T-helper 2 cell treated with Interferon-gamma antibody and Interleukin-4, amounts not matched to agents 5 μg/mL and 100 μg/mL, for 36 hours (primary cell): Measurements from ENCODE around the gene STAM2.
"Not testable (repeated sequence)": the region's sequence is repeated elsewhere in the genome, so short reads cannot be mapped to it uniquely, and the experiment has no call there.

Experiments used
- DNase-seq: peaks from one replicate; pipeline ENCODE4 v3.0.0; 2021; ENCODE audit warnings: low spot score
- H3K27ac Mint-ChIP-seq: one replicate; pipeline ENCODE4 v1.8.0; 2021; ENCODE audit warnings: mild to moderate bottlenecking, mixed read lengths
- H3K27me3 Mint-ChIP-seq: one replicate; pipeline ENCODE4 v1.8.0; 2021; ENCODE audit warnings: low read depth, mixed read lengths
- H3K36me3 Mint-ChIP-seq: one replicate; pipeline ENCODE4 v1.8.0; 2021; ENCODE audit warnings: low read depth, mixed read lengths
- H3K4me1 Mint-ChIP-seq: one replicate; pipeline ENCODE4 v1.8.0; 2021; ENCODE audit warnings: low read depth, mixed read lengths
- H3K4me3 Mint-ChIP-seq: one replicate; pipeline ENCODE4 v1.8.0; 2022; ENCODE audit warnings: mild to moderate bottlenecking, moderate library complexity, mixed read lengths
- H3K9me3 Mint-ChIP-seq: one replicate; pipeline ENCODE4 v1.8.0; 2021; ENCODE audit warnings: mixed read lengths

Gene STAM2

DNA sequence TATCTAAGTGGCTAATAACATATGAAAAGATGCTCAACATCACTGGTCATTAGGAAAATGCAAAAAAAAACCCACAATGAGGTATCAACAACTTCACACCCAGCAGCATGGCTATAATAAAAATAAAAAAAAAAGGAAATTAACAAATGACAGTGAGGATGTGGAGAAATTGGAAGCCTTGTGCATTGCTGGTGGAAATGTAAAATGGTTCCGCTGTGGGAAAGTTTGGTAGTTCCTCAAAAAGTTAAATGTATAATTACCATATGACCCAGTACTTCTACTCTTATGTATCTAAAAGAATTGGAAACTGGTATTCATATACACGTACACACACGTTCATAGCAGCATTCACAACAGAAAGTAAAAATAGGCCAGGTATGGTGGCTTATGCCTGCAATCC is 61.2 kb downstream of the STAM2 start:
- H3K9me3 Mint-ChIP-seq, result peaks cover 6% of the 10 kb centered on the region
- H3K27ac Mint-ChIP-seq, result no peak overlapping the region
- no peaks in the 10 kb centered on the region for H3K27me3 Mint-ChIP-seq
- peaks cover 6% of the 10 kb centered on the region for H3K36me3 Mint-ChIP-seq
- no peak overlapping the region for H3K4me3 Mint-ChIP-seq
- H3K4me1 Mint-ChIP-seq, result no peaks in the 10 kb centered on the region
- no peak for DNase-seq

DNA sequence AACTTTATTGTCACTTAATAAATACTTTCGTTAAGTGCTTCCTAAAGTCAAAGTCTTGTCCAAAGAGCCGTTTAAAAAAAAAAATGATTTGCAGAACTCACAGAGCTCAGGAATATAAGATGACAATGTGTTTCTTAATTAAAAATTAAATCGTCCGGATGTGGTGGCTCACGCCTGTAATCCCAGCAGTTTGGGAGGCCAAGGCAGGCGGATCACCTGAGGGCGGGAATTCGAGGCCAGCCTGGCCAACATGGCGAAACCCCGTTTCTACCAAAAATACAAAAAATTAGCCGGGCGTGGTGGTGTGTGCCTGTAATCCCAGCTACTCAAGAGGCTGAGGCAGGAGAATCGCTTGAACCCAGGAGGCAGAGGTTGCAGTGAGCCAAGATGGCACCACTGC is 68.4 kb downstream of the STAM2 start:
- peaks cover 11% of the 10 kb centered on the region for H3K27me3 Mint-ChIP-seq
- H3K4me3 Mint-ChIP-seq, H3K36me3 Mint-ChIP-seq: not testable (repeated sequence)

DNA sequence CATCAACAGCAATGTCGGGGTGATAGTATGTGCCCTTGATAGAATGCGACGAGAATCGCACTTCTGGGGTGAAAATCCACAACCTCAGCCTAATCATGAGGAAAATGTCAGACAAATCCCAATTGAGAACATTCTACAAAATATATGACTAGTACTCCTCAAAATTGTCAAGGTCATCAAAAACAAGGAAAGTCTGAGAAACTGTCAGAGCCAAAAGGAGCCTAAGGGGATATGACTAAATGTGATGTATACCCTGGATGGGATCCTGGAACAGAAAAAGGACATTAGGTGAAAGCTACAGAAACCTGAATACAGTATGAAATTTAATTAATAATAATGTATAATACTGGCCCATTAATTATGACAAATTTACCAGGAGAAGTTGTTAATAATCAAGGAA is 69.1 kb downstream of the STAM2 start:
- Mint-ChIP-seq H3K9me3 (no peaks in the 10 kb centered on the region), H3K4me1 (no peaks in the 10 kb centered on the region), H3K27me3 (peaks cover 13% of the 10 kb centered on the region), H3K27ac (no peak overlapping the region), H3K36me3 (no peaks in the 10 kb centered on the region), H3K4me3 (no peak overlapping the region)
- DNase-seq, result no peak

More for the DNA sequence above, 68.4 kb downstream of the STAM2 start:
- H3K27ac Mint-ChIP-seq, H3K4me1 Mint-ChIP-seq, H3K9me3 Mint-ChIP-seq, DNase-seq: not testable (repeated sequence)

DNA sequence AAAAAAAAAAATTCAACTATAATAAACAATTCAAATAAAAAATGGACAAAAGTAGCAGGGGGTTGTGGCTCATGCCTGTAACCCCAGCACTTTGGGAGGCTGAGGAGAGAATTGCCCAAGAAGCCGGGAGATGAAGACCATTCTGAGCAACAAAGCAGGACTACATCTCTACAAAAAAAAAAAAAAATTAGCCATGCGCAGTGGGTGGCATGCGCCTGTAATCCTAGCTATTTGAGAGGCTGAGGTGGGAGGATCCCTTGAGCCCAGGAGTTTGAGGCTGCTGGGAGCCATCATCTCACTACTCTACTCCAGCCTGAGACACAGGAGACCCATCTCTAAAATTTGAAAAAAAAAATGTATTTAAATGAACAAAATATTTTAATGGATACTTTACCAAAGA is 72.3 kb downstream of the STAM2 start:
- Mint-ChIP-seq H3K9me3 (no peaks in the 10 kb centered on the region), H3K4me1 (peaks cover 4% of the 10 kb centered on the region), H3K27ac (no peak overlapping the region), H3K36me3 (no peaks in the 10 kb centered on the region), H3K4me3 (no peak overlapping the region), H3K27me3 (peaks cover 30% of the 10 kb centered on the region)
- no peak for DNase-seq

DNA sequence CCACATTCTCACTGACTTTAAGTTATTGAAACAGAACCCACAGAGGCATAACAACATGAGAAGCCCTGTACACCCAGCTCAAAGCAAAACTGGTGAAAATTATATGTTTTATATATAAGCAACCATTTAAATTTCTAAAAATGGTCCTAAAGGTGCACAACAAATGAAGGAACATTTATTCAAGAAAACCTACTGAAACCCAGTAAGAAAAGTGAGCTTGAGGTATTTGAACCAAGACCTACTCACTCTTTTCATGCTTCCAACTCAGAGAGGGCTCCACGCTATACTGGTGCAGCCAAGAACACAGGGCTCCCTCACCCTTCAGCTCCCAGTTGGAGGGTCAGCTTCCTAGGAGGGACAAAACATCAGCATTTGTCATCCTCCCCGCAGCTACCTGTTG is 74.6 kb downstream of the STAM2 start:
- DNase-seq, result no peak
- Mint-ChIP-seq H3K4me1 (peaks cover 12% of the 10 kb centered on the region), H3K27me3 (peaks cover 47% of the 10 kb centered on the region), H3K27ac (no peak overlapping the region), H3K4me3 (no peak overlapping the region), H3K36me3 (no peaks in the 10 kb centered on the region), H3K9me3 (no peaks in the 10 kb centered on the region)

DNA sequence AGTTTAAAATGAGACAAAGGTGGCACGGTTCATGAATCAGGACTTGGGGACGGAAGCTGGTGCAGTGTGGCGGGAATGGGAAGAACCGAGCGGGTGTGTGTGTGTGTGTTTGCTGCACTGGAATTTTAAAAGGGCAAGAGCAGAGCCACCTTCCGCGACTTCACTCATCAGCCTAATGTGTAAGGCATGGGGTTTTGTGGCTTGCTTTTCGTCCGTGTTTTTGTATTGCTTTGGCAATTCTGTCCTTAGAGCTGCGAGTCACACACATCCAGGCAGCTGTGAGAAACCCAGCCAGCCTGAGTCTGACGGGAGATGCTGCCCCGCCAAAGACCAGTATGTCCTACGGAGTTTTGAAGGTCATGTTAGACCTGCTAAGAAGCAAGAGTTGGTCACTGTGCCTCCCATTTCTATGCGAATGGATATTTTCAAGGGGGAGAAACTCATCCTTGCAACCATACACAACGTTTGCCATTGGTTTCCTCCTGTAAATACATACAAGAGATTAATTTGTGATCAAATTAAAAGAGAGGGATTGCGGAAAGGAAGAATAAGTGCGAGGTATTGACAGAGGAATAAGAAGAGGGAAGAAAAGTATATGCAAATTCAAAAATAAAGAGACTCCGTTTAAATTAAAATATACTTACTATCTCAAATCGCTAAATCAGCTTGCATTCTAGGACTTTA is 76.1 kb downstream of the STAM2 start:
- H3K9me3 Mint-ChIP-seq, result no peaks in the 10 kb centered on the region
- no peaks in the 10 kb centered on the region for H3K36me3 Mint-ChIP-seq
- peak overlapping the region; percentile 77 for H3K4me3 Mint-ChIP-seq
- no peak for DNase-seq
- H3K27me3 Mint-ChIP-seq, result peaks cover 54% of the 10 kb centered on the region
- no peak overlapping the region for H3K27ac Mint-ChIP-seq
- H3K4me1 Mint-ChIP-seq, result peaks cover 12% of the 10 kb centered on the region

DNA sequence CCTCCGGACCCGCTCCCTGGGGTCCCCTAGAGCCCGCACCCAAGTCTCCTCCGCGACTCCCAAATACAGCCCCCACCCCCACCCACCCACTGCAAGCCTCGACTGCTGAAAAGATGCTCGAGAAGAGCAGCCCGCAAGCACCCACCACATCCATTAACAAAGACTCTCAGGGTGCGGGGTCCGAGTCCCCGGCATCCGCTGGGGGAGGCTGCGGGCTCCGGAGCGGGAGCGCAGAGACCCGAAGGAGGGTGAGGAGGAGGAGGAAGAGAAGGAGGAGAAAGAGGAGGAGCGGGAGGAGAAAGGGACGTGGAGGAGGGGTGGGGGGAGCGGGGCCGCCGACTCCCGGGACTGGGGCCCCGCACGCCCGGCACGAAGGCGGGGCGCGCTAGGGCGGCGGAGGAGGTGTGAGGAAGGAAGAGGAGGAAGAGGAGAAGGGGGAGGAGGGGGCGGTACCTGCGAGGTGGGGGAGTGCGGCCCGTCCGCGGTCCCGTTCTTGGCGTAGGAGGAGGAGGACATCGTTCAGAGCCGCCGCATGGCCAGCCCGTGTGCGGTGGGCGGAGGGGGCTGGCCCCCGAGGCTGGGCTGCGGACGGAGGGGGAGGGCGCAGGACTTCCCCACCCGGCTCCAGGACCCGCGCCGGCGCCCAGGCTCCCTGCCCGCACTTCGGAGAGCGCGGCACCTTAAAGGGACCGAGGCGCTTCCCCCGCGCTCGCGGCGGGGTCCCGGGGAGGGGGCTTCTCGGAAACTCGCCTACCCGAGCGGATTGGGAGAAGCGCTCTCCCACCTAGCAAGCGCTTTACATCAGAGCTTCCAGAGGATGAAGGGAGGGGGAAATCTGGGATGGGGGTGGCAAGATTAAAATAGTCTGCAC is 76.8 kb downstream of the STAM2 start, which contains the start of gene CACNB4:
Gene CACNB4 (minus strand): TSS at position 549 of the 871 bp plus-strand sequence.
- H3K27ac Mint-ChIP-seq, result no peak within 1 kb of the TSS
- peaks cover 12% of the 10 kb centered on the region for H3K4me1 Mint-ChIP-seq
- H3K4me3 Mint-ChIP-seq, result peak within 1 kb of the TSS; percentile 77
- peak; percentile 16 for DNase-seq
- H3K9me3 Mint-ChIP-seq, result no peaks in the 10 kb centered on the region
- peaks cover 59% of the 10 kb centered on the region for H3K27me3 Mint-ChIP-seq
- H3K36me3 Mint-ChIP-seq, result no peaks in the 10 kb centered on the region

DNA sequence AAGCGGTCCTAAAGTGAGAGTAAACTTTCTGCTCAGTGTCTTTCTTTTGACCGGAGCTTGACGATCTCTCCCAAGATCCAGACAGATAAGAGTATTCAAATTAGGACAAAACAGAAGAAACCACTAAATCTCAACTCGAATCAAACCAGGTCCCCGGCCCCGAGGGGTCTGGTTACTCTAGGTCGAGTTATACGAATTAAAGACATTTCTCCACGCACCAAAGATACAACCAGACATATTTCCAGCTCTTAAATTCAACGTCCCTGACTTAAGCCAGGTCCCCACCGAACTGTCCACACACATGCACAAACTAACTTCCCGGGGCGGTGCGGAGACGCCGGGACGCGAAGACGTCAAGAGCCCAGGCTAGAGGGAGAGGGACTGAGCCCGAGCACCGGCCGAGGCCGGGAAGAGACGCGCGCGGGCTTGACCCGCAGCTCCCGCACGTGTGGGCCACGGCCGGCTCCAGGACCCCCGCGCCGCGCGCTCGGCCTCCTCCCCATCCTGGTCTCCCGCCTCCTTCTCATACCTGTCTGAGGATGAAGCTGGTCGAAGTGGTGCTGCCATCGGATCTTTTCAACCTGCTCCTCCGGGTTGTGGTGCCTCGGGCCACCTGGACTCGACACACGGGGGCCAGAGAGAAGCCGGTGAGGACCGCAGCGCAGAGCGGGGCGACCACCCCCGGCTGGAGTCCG is 77.6 kb downstream of the STAM2 start:
- peak overlapping the region; percentile 58 for H3K4me3 Mint-ChIP-seq
- no peak overlapping the region for H3K27ac Mint-ChIP-seq
- H3K36me3 Mint-ChIP-seq, result no peaks in the 10 kb centered on the region
- peaks cover 12% of the 10 kb centered on the region for H3K4me1 Mint-ChIP-seq
- H3K9me3 Mint-ChIP-seq, result no peaks in the 10 kb centered on the region
- no peak for DNase-seq
- peaks cover 60% of the 10 kb centered on the region for H3K27me3 Mint-ChIP-seq

DNA sequence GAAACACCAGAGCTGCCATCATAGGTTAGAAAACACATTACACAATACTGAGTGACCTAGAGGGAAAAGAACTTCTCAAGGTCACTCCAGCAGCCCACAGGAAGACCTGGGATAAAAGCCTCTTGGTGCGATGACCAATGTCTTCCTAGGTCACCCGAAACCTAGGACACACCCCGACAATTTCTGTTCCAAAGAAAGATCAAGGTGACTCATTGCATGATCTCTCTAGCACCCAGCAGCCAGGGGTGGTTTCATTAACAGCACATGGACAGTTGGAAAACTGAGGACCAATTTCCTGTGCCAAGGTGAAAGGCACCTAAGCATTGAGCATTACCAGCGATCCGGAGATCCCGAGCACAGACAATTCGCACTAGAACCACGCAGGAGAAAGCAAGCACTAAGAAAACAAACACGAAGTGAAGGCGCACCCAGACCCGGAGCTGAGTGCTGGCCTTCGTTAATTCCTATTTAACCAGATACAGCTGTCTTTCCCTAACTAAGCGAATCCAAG is 78.2 kb downstream of the STAM2 start:
- no peak for DNase-seq
- Mint-ChIP-seq H3K27ac (no peak overlapping the region), H3K4me3 (peak overlapping the region; percentile 58), H3K4me1 (peaks cover 12% of the 10 kb centered on the region), H3K9me3 (no peaks in the 10 kb centered on the region), H3K36me3 (no peaks in the 10 kb centered on the region), H3K27me3 (peaks cover 56% of the 10 kb centered on the region)

DNA sequence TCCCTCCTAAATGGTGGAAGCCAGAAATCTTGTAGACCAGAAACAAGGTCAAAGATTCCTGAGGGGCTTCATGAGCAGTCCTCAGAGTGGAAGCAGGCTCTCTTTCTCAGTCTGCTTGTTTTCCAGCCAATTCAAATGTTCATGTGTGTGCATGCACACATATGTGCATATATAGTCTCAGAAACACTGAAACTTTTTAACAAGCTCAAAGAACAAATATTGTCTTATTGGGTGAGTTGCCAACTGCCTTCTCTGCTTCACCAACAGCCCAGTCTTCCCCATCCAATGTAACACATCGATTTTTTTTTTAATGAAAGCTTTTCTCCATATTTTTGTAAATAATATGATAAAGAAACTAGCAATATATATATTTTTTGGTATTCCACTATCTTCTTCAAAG is 80.4 kb downstream of the STAM2 start:
- Mint-ChIP-seq H3K27ac (no peak overlapping the region), H3K36me3 (no peaks in the 10 kb centered on the region), H3K27me3 (peaks cover 43% of the 10 kb centered on the region), H3K9me3 (no peaks in the 10 kb centered on the region), H3K4me3 (no peak overlapping the region), H3K4me1 (peaks cover 12% of the 10 kb centered on the region)
- no peak for DNase-seq

DNA sequence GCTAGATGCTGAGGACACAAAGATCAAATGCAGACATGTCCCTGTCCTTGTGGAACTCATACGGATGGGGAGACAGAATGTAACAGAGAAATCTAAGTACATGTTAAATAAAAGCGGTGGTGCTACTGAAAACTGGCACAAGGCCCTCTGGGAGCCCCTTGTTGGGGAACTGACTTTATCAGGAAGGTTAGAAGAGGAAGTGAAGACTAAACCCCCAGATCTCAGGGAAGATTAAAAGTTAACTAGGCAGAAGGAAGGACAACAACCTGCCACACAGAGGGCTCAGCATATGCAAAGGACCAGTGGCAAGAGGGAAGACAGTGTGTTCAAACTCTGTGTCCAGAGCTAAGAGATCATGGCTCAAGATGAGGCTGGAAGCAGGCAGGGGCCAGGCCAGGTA is 81.5 kb downstream of the STAM2 start:
- Mint-ChIP-seq H3K27ac (no peak overlapping the region), H3K4me1 (peaks cover 8% of the 10 kb centered on the region), H3K9me3 (no peaks in the 10 kb centered on the region), H3K36me3 (no peaks in the 10 kb centered on the region), H3K27me3 (peaks cover 36% of the 10 kb centered on the region), H3K4me3 (no peak overlapping the region)
- no peak for DNase-seq

DNA sequence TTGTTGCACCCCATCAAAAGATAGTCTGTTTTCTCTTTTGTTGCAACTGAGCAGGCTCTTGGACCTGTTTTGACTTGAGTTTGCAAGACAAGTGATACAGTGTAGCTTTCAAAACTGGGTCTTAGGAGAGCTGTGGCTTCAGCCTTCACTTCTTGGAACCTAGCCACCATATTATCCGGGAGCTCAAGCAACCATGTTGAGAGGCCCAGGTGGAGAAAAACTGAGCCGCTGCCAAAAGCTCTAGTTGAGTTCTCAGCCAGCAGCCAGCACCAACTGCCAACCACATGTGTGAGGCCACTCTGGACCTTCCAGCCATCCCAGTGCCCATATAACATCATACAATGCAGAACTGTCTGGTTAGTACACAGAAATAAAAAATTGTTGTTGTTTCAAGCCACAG is 82.1 kb downstream of the STAM2 start:
- Mint-ChIP-seq H3K36me3 (no peaks in the 10 kb centered on the region), H3K4me3 (no peak overlapping the region), H3K27ac (no peak overlapping the region), H3K27me3 (peaks cover 40% of the 10 kb centered on the region), H3K4me1 (peaks cover 8% of the 10 kb centered on the region), H3K9me3 (no peaks in the 10 kb centered on the region)
- no peak for DNase-seq

DNA sequence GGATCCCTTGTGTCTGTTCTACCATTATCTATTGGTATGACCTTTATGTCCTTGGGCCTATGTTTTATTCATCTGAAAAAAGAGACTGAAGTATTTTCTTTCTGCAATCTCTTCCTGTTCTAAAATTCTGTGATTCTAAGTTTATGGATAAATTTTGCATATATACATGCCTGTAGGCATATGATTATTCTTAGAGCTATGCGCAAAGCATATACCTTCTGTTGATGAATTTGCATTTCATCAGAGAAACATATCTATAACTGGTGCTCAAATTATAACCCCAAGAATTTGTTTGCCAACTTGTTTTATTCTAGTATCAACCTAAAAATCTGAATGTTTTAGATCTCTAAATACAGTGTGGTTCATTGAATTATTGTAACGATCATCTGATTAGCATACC is 83.5 kb downstream of the STAM2 start:
- H3K36me3 Mint-ChIP-seq, result no peaks in the 10 kb centered on the region
- H3K4me1 Mint-ChIP-seq, result no peaks in the 10 kb centered on the region
- H3K27me3 Mint-ChIP-seq, result peaks cover 36% of the 10 kb centered on the region
- H3K4me3 Mint-ChIP-seq, result no peak overlapping the region
- no peak for DNase-seq
- H3K9me3 Mint-ChIP-seq, result no peaks in the 10 kb centered on the region
- no peak overlapping the region for H3K27ac Mint-ChIP-seq

DNA sequence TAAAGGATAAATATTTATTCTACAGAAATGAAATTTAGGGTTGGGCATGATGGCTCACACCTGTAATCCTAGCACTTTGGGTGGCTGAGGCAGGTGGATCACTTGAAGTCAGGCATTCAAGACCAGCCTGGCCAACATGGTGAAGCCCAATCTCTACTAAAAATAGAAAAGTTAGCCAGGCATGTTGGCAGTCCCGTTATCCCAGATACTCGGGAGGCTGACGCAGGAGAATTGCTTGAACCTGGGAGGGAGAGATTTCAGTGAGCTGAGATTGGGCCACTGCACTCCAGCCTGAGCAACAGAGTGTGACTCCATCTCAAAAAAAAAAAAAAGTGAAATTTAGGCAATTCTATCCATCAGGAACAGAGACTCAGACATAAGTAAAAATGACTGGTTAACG is 84.8 kb downstream of the STAM2 start:
- DNase-seq, H3K4me3 Mint-ChIP-seq, H3K9me3 Mint-ChIP-seq, H3K36me3 Mint-ChIP-seq, H3K4me1 Mint-ChIP-seq, H3K27ac Mint-ChIP-seq: not testable (repeated sequence)
- peaks cover 26% of the 10 kb centered on the region for H3K27me3 Mint-ChIP-seq
